Gastroesophageal sphincter (tissue), 3 donors: ENCODE data around the gene E2F1.

Source experiments
- CTCF ChIP-seq, 4 experiments: fragments of 200-600 bp in 2 of 4; fragments of 450-650 bp in 2 of 4; sonication (generic) in 1 of 4; IDR thresholded peaks; one replicate each; pipeline ENCODE4 v1.5.1; 2017 to 2019; ENCODE audit warnings: antibody characterized with exemption in 4 of 4, mild to moderate bottlenecking in 2 of 4, moderate library complexity in 2 of 4
- EP300 ChIP-seq: sonication (generic); formaldehyde crosslinking; IDR thresholded peaks from one replicate; pipeline ENCODE4 v1.6.1; 2017; ENCODE audit warnings: antibody characterized with exemption, mild to moderate bottlenecking
- POLR2A ChIP-seq, 2 donors: fragments of 450-650 bp; IDR thresholded peaks; one replicate each; pipeline ENCODE4 v1.6.1; 2017; ENCODE audit warnings: antibody characterized with exemption in 2 of 2, mild to moderate bottlenecking in 2 of 2, moderate library complexity in 1 of 2
- POLR2AphosphoS5 ChIP-seq: sonication (generic); formaldehyde crosslinking; IDR thresholded peaks from one replicate; pipeline ENCODE4 v1.6.1; 2017; ENCODE audit warnings: antibody characterized with exemption

DNA sequence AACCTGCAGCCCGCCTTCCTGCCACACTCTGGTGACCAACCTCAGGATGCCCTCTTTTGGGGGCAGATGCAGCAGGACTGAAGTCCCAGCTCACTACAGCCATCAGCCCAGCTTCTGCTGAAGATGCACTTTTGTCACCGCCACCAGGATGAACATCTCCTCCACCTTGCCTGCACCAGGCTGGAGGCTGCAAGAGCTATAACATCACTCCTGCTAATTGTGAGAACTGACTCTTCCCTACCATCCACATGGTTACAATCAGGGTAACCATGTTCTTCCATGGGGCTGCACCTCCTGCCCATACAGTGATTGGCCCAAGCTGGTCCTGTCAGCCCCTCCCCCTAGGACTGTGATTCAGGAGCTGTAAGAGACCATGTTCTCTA, 21.4 kb downstream of the E2F1 start:
- TF ChIP-seq CTCF (IDR thresholded peaks at IDR 0.05) (no peak), POLR2AphosphoS5 (no peak), POLR2A (IDR thresholded peaks at IDR 0.05) (no peak), EP300 (no peak)
